Esophagus squamous epithelium (tissue), 5 donors: ENCODE measurements around the gene SPACA9. TPM values are rescaled to one million over a fixed set of nuclear protein-coding genes. Genes with fewer than 3 reads are reported as not detected.

Experiments used
- DNase-seq: peaks from one replicate; lab custom pipeline; 2025; lab: John Stamatoyannopoulos, UW
- H3K27ac ChIP-seq, 4 donors: fragments of 200-600 bp; sonication (generic); one replicate each; pipeline ENCODE4 v1.5.1; 2016 to 2019; ENCODE audit warnings: mild to moderate bottlenecking in 1 of 4
- H3K27me3 ChIP-seq, 4 donors: fragments of 200-600 bp; sonication (generic); 1 replicate in 3 of 4; 2 replicates in 1 of 4; pipeline versions ENCODE4 v1.5.1 to v1.6.0; 2017 to 2021; ENCODE audit warnings: antibody characterized with exemption in 1 of 4
- H3K36me3 ChIP-seq, 3 donors: fragments of 200-600 bp; sonication (generic); one replicate each; pipeline ENCODE4 v1.5.1; 2016 to 2019
- H3K4me1 ChIP-seq, 3 donors: fragments of 200-600 bp; sonication (generic); one replicate each; pipeline ENCODE4 v1.5.1; 2017 to 2019
- H3K4me3 ChIP-seq, 4 donors: fragments of 200-600 bp; sonication (generic); 1 replicate in 3 of 4; 2 replicates in 1 of 4; pipeline ENCODE4 v1.5.1; 2016 to 2019; ENCODE audit warnings: mild to moderate bottlenecking in 2 of 4, moderate library complexity in 1 of 4
- H3K9me3 ChIP-seq, 3 donors: fragments of 200-600 bp; sonication (generic); one replicate each; pipeline ENCODE4 v1.5.1; 2016 to 2019
- POLR2A ChIP-seq, 4 donors: fragments of 450-650 bp; IDR thresholded peaks; one replicate each; pipeline ENCODE4 v1.6.1; 2017; ENCODE audit warnings: antibody characterized with exemption in 4 of 4, mild to moderate bottlenecking in 4 of 4, moderate library complexity in 3 of 4
- WGBS, 2 donors: methylation state at CpG; one replicate each; pipeline ENCODE4 v1.1.5; 2018; 5-methylcytosine and 5-hydroxymethylcytosine counted together
- intact Hi-C: fragments of 100-400 bp; cut with DNase I; formaldehyde crosslinking; loops from one replicate; pipeline ENCODE4 v1.15.0; 2022
- total RNA-seq, 4 donors: library from RNA; depleted of rRNA; stranded (reverse); fragments of >200 nt; gene quantifications; one replicate each; pipeline ENCODE4 v1.1.0, GENCODE V29; 2016
- TF ChIP-seq, protein P1 (sequence below), 6 experiments: fragments of 450-650 bp in 4 of 6; fragments of 200-600 bp in 2 of 6; sonication (generic) in 2 of 6; IDR thresholded peaks; one replicate each; pipeline ENCODE4 v1.5.1; 2016 to 2019; ENCODE audit warnings: antibody characterized with exemption in 6 of 6, mild to moderate bottlenecking in 4 of 6, moderate library complexity in 4 of 6
- donor health status: DM: yes; HTN: yes; CAD: no.

The SPACA9 gene
- total RNA-seq, 4 donors from 2014 or later = 2.0 to 6.2 (median 3.9) TPM

DNA sequence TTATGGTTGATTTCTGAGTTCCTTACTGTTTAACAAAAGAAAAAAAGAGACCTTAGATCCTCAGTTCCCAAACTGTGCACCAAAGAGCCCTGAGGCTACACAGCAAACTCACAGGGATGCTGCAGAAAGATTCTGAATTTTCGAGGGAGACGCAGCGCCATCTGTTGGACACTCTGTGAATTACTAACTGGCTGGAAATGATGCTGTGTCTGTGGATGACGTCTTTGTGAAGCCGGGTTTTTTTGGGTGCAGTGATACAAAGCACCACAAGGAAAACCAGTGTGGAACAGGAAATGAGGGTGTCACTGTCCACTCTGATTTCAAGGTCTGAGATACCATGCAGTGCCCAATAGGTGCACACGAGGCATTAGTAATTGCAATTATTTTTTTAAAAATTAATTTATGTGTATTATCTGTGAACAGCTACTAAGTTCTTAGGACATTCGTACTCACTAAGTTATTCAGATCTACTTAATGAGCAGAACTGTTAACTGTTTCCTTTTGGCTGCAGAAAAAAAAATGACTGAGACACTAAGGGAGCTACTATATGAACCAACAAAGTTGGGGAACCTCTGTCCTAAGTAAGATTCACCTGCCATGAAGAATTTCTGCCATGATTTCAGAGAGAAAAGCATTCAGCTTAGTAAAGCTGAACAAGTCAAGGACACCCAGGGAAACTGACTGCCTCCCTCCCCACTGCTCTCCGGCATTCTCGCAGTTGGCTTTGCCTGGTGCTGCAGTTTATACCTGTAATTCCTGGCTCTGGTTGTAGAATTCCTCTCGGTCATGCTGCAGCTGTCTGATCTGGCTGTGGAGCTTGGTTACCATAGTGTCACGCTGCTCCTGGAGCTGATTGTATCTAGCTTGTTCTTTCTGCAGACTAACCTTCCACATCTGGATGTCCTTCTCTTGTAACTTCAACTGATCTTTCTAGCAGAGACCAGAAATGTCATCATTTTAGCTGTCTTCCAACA is 23.4 kb downstream of the SPACA9 start:
- no peaks in the 10 kb centered on the region for H3K27me3 ChIP-seq
- DNase-seq = no peak
- peaks cover 4 to 95% (median 39%) of the 10 kb centered on the region in 3 donors for H3K36me3 ChIP-seq
- intact Hi-C loops = loop anchor here (10.0 kb wide), 1 partner anchor 73 kb away; the partner anchor contains the start of gene GFI1B
- no peaks in the 10 kb centered on the region for H3K9me3 ChIP-seq
- H3K4me3 ChIP-seq = no peak overlapping the region
- H3K27ac ChIP-seq = peak overlapping the region in 1 of 4 donors; percentile 51
- WGBS, 2 donors = 41 to 44% methylated on average over 10 to 11 of the region's 11 CpGs
- TF ChIP-seq, protein P1, sequence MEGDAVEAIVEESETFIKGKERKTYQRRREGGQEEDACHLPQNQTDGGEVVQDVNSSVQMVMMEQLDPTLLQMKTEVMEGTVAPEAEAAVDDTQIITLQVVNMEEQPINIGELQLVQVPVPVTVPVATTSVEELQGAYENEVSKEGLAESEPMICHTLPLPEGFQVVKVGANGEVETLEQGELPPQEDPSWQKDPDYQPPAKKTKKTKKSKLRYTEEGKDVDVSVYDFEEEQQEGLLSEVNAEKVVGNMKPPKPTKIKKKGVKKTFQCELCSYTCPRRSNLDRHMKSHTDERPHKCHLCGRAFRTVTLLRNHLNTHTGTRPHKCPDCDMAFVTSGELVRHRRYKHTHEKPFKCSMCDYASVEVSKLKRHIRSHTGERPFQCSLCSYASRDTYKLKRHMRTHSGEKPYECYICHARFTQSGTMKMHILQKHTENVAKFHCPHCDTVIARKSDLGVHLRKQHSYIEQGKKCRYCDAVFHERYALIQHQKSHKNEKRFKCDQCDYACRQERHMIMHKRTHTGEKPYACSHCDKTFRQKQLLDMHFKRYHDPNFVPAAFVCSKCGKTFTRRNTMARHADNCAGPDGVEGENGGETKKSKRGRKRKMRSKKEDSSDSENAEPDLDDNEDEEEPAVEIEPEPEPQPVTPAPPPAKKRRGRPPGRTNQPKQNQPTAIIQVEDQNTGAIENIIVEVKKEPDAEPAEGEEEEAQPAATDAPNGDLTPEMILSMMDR (IDR thresholded peaks at IDR 0.05) = peak; percentile 69 to 97 (median 90)
- no peak for TF ChIP-seq POLR2A (IDR thresholded peaks at IDR 0.05)
- H3K4me1 ChIP-seq = peaks cover 0 to 1% (median 0%) of the 10 kb centered on the region in 3 donors

- no peak overlapping the region for H3K27ac ChIP-seq
- no peaks in the 10 kb centered on the region for H3K27me3 ChIP-seq
- peaks cover 4 to 95% (median 32%) of the 10 kb centered on the region in 3 donors for H3K36me3 ChIP-seq
- WGBS, 2 donors = 87 to 92% methylated on average over 11 to 13 of the region's 13 CpGs
- intact Hi-C loops = loop anchor here (10.0 kb wide), 1 partner anchor 71 kb away; the partner anchor contains the start of gene GFI1B
- no peak for DNase-seq
- no peaks in the 10 kb centered on the region for H3K4me1 ChIP-seq
- no peak overlapping the region for H3K4me3 ChIP-seq
- TF ChIP-seq, protein P1 (IDR thresholded peaks at IDR 0.05) = no peak
- no peak for TF ChIP-seq POLR2A (IDR thresholded peaks at IDR 0.05)
- no peaks in the 10 kb centered on the region for H3K9me3 ChIP-seq
Measured at GRCh38 chr9:132903574-132904492, 25.1 kb downstream of the SPACA9 start.

DNA sequence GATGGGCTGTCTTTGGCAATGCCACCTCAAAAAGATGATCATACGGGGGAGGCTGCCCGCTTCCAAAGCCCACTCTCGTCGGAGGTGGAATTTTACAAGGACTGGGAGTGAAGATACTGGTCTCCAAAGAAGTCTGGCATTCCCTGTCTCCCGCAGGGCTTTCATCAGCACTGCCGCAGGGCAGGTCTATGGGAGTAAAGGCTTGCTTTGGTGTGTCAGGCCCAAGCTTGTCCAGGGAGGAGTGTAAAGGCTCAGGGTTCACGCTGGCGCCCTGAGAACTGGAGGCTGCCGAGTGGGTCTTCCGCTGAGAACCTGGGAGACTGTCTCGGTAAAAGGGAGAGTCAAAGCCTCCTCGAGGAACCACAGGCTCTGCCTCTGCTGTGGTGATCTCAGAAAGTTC is 27.0 kb downstream of the SPACA9 start:
- peaks cover 5 to 95% (median 33%) of the 10 kb centered on the region in 3 donors for H3K36me3 ChIP-seq
- H3K4me3 ChIP-seq = no peak overlapping the region
- intact Hi-C loops = loop anchor here (10.0 kb wide), 1 partner anchor 69 kb away; the partner anchor contains the start of gene GFI1B
- WGBS, 2 donors = 67 to 79% methylated on average over 5 to 12 of the region's 12 CpGs
- H3K27me3 ChIP-seq = no peaks in the 10 kb centered on the region
- DNase-seq = no peak
- no peak overlapping the region for H3K27ac ChIP-seq
- H3K4me1 ChIP-seq = no peaks in the 10 kb centered on the region
- TF ChIP-seq POLR2A (IDR thresholded peaks at IDR 0.05) = no peak
- TF ChIP-seq, protein P1 (IDR thresholded peaks at IDR 0.05) = no peak
- no peaks in the 10 kb centered on the region for H3K9me3 ChIP-seq

GRCh38 chr9:132908635-132909034 is 29.9 kb downstream of the SPACA9 start:
- intact Hi-C loops = loop anchor here (10.0 kb wide), 1 partner anchor 66 kb away; the partner anchor contains the start of gene GFI1B
- no peak for DNase-seq
- Histone ChIP-seq H3K4me3 (no peak overlapping the region), H3K4me1 (no peaks in the 10 kb centered on the region), H3K9me3 (no peaks in the 10 kb centered on the region), H3K27ac (no peak overlapping the region), H3K27me3 (no peaks in the 10 kb centered on the region), H3K36me3 (peaks cover 11 to 98% (median 28%) of the 10 kb centered on the region in 3 donors)
- WGBS, 2 donors = 82 to 87% methylated on average over 6 to 7 of the region's 7 CpGs
- TF ChIP-seq, protein P1 (IDR thresholded peaks at IDR 0.05) = no peak
- no peak for TF ChIP-seq POLR2A (IDR thresholded peaks at IDR 0.05)
